ENCODE measurements around the gene HEG1.

Gene HEG1

DNA sequence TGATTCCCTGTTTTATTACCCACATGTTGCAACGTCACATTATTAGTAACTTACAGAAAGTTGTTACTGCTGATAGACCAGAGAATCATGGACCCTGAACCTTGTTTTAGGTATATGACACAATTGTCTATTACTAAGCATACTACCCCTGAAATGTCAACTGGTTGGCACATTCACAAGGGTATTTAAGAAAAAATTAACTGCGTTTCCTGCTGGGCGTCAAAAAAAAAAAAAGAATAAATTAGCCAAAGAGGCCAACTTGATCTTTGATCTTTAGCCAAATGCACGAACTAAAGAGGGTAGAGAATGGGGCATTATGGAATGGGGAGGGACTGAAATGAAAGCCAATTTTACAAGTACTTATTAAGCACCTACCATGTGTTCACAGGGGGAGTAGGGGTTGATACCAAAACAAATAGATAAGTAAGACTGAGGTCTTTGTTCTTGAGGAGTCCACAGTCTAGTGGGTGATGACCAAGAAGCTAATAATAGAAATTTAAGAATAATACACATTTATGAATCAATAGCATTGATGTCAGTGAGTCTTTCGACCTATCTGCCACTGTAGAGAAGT is 103.4 kb downstream of the HEG1 start:
- H3K4me3 ChIP-seq (replicated peaks; ENCODE audit: low read depth, low read length), result no peak overlapping the region
- H3K27me3 ChIP-seq (replicated peaks; ENCODE audit: control insufficient read depth, insufficient read depth, low read length), result no peaks in the 10 kb centered on the region
- TF ChIP-seq, protein P1, sequence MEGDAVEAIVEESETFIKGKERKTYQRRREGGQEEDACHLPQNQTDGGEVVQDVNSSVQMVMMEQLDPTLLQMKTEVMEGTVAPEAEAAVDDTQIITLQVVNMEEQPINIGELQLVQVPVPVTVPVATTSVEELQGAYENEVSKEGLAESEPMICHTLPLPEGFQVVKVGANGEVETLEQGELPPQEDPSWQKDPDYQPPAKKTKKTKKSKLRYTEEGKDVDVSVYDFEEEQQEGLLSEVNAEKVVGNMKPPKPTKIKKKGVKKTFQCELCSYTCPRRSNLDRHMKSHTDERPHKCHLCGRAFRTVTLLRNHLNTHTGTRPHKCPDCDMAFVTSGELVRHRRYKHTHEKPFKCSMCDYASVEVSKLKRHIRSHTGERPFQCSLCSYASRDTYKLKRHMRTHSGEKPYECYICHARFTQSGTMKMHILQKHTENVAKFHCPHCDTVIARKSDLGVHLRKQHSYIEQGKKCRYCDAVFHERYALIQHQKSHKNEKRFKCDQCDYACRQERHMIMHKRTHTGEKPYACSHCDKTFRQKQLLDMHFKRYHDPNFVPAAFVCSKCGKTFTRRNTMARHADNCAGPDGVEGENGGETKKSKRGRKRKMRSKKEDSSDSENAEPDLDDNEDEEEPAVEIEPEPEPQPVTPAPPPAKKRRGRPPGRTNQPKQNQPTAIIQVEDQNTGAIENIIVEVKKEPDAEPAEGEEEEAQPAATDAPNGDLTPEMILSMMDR (IDR thresholded peaks at IDR 0.05; ENCODE audit: insufficient read depth, low read length, poor library complexity, severe bottlenecking), result no peak
- H3K36me3 ChIP-seq (ENCODE audit: control insufficient read depth, insufficient read depth, low read length), result no peaks in the 10 kb centered on the region
- DNase-seq (ENCODE audit: extremely low read depth, insufficient read length), result no peak

DNA sequence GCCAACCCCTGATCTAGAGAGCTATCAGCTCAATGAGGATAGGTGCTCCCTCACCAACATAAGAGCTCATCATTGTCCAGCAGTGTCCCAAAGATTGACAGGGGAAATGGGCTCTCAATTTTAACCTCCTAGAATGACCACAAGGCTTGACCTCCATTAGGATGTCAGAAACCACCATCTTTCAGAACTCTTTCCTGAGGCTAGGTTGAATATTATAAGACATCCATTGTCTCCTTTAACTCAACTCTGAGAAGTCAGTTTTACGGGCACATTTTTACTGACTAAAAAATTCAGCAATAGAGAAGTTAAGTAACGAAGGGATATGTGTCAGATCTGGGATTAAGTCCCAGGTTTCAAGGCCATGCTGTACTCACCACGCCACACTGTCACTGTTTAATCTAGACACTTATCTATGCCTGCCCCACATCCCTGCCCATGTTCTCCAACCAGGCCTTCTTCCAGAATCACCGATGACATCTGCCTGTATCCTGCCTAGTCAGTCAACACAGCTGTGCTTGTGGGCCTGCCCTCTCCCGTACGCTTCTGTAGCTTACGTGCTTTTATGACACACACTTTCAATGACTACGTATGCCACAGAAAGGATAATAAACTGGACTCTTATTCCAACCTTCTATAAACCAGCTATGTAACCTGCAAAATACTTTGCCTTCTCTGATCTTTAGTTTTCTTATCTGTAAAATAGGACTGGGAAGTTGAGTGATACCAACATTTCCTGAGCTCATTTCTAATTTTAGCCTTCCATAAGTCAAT is 104.1 kb downstream of the HEG1 start:
- TF ChIP-seq, protein P1 (IDR thresholded peaks at IDR 0.05; ENCODE audit: insufficient read depth, low read length, poor library complexity, severe bottlenecking), result no peak
- no peak for DNase-seq (ENCODE audit: extremely low read depth, insufficient read length)
- H3K4me3 ChIP-seq (replicated peaks; ENCODE audit: low read depth, low read length), result no peak overlapping the region
- no peaks in the 10 kb centered on the region for H3K27me3 ChIP-seq (replicated peaks; ENCODE audit: control insufficient read depth, insufficient read depth, low read length)
- no peaks in the 10 kb centered on the region for H3K36me3 ChIP-seq (ENCODE audit: control insufficient read depth, insufficient read depth, low read length)

DNA sequence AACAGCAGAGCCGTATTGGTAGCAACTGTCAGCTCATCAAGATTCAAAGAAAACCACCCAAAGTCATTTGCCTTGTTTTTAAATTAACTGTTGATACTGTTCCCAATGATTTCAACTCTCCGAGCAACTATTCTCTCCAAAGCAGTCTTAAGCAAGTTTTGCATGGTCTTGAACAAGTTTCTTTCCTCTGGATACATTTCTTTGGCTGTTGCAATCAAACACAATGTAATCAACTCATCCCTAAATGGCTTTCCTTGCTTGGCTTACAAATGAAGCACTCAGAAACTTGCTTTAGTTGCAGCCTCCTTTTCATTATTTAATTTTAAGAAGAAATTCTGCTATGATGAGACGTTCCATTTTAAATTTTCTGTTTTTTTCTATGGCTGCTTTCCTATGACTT is 105.8 kb downstream of the HEG1 start:
- Histone ChIP-seq H3K36me3 (ENCODE audit: control insufficient read depth, insufficient read depth, low read length) (no peaks in the 10 kb centered on the region), H3K4me3 (replicated peaks; ENCODE audit: low read depth, low read length) (no peak overlapping the region), H3K27me3 (replicated peaks; ENCODE audit: control insufficient read depth, insufficient read depth, low read length) (no peaks in the 10 kb centered on the region)
- DNase-seq (ENCODE audit: extremely low read depth, insufficient read length), result no peak
- TF ChIP-seq, protein P1 (IDR thresholded peaks at IDR 0.05; ENCODE audit: insufficient read depth, low read length, poor library complexity, severe bottlenecking), result no peak

DNA sequence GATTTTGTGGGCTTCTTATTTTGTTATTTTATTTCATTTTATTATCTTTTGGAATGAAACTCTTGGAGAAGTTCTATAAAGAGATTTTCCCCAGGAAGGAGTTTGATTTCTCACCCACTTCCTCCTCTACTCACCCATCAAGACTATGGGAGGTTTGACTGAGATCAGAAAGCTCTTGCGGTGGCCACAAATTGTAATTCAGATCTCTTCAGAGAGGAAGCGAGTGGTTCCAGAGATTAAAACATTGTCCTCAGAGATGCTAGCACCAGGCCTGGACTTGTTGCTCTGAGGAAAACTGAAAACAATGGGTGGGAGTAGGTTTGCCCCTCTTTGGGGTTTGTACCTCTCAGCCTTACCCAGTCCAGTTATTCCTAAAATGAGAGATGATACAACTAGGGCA is 113.2 kb downstream of the HEG1 start:
- TF ChIP-seq, protein P1 (IDR thresholded peaks at IDR 0.05; ENCODE audit: insufficient read depth, low read length, poor library complexity, severe bottlenecking), result no peak
- DNase-seq (ENCODE audit: extremely low read depth, insufficient read length), result no peak
- no peaks in the 10 kb centered on the region for H3K27me3 ChIP-seq (replicated peaks; ENCODE audit: control insufficient read depth, insufficient read depth, low read length)

DNA sequence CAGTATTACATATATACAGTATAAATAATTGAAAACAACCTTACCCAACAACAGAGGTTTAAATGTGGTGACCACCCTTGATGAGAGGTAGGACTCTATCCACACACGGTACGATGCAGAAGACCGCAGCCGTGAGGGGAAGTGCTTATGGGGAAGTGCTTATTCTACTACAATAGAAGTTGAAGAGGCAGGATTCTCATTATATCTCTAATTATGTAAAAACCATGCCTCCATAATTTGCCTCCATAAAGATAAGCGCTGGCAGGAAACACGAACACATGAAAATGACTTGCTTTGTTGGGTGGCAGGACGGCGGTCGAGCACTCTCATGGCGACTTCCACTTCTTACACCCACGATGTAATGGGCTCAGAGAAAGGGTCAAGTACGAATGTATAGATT is 114.0 kb downstream of the HEG1 start:
- TF ChIP-seq, protein P1 (IDR thresholded peaks at IDR 0.05; ENCODE audit: insufficient read depth, low read length, poor library complexity, severe bottlenecking), result no peak
- Histone ChIP-seq H3K4me3 (replicated peaks; ENCODE audit: low read depth, low read length) (no peak overlapping the region), H3K36me3 (ENCODE audit: control insufficient read depth, insufficient read depth, low read length) (no peaks in the 10 kb centered on the region), H3K27me3 (replicated peaks; ENCODE audit: control insufficient read depth, insufficient read depth, low read length) (no peaks in the 10 kb centered on the region)
- DNase-seq (ENCODE audit: extremely low read depth, insufficient read length), result no peak

More for the DNA sequence above, 113.2 kb downstream of the HEG1 start:
- Histone ChIP-seq H3K4me3 (replicated peaks; ENCODE audit: low read depth, low read length) (no peak overlapping the region), H3K36me3 (ENCODE audit: control insufficient read depth, insufficient read depth, low read length) (no peaks in the 10 kb centered on the region)
